Stomach (tissue), 9 donors: Measurements from ENCODE around the gene CREM. TPM values are rescaled to one million over a fixed set of nuclear protein-coding genes. Genes with fewer than 3 reads are reported as not detected.

Experiments
- DNase-seq, 2 donors: peaks; one replicate each; pipeline versions ENCODE4 v3.0.0 to v3.0.0-alpha.2; 2013 to 2019
- H3K27ac ChIP-seq, 5 donors: fragments of 200-600 bp in 4 of 5; sonication (generic) in 4 of 5; one replicate each; pipeline ENCODE4 v1.5.1; 2013 to 2019; ENCODE audit warnings: mild to moderate bottlenecking in 1 of 5, moderate library complexity in 1 of 5
- H3K27me3 ChIP-seq, 3 donors: fragments of 200-600 bp; sonication (generic); one replicate each; pipeline ENCODE4 v1.5.1; 2017 to 2019; ENCODE audit warnings: mixed run types in 1 of 3
- H3K36me3 ChIP-seq, 4 donors: fragments of 200-600 bp; sonication (generic); 1 replicate in 3 of 4; 2 replicates in 1 of 4; pipeline ENCODE4 v1.5.1; 2016 to 2019
- H3K4me1 ChIP-seq, 4 donors: fragments of 200-600 bp; sonication (generic); one replicate each; pipeline ENCODE4 v1.5.1; 2016 to 2019
- H3K4me3 ChIP-seq, 4 donors: fragments of 200-600 bp; sonication (generic) in 3 of 4; one replicate each; pipeline ENCODE4 v1.5.1; 2016 to 2019; ENCODE audit warnings: mild to moderate bottlenecking in 1 of 4
- H3K9me3 ChIP-seq, 4 donors: fragments of 200-600 bp; sonication (generic); one replicate each; pipeline ENCODE4 v1.5.1; 2016 to 2019
- CTCF ChIP-seq, 7 experiments: fragments of 450-650 bp in 4 of 7; fragments of 200-600 bp in 3 of 7; sonication (generic) in 3 of 7; IDR thresholded peaks; one replicate each; pipeline ENCODE4 v1.5.1; 2016 to 2019; ENCODE audit warnings: antibody characterized with exemption in 7 of 7, control low read depth in 2 of 7, mild to moderate bottlenecking in 1 of 7
- EP300 ChIP-seq: sonication (generic); formaldehyde crosslinking; IDR thresholded peaks from one replicate; pipeline ENCODE4 v1.6.1; 2017; ENCODE audit warnings: antibody characterized with exemption
- POLR2A ChIP-seq, 4 donors: fragments of 450-650 bp; IDR thresholded peaks; one replicate each; pipeline ENCODE4 v1.6.1; 2016; ENCODE audit warnings: antibody characterized with exemption in 4 of 4, control low read depth in 2 of 4, mild to moderate bottlenecking in 1 of 4, moderate library complexity in 1 of 4
- POLR2AphosphoS5 ChIP-seq, 3 donors: sonication (generic); formaldehyde crosslinking; IDR thresholded peaks; one replicate each; pipeline ENCODE4 v1.6.1; 2016; ENCODE audit warnings: antibody characterized with exemption in 3 of 3
- WGBS, 5 donors: extraction: QIAGEN DNeasy Blood & Tissue Kit in 3 of 5; methylation state at CpG; one replicate each; pipeline versions ENCODE4 v1.1.5 to v1.1.7; 2013 to 2018; 5-methylcytosine and 5-hydroxymethylcytosine counted together
- intact Hi-C: fragments of 100-400 bp; cut with DNase I; formaldehyde crosslinking; loops from one replicate; pipeline ENCODE4 v1.15.1; 2023; ENCODE audit warnings: low total_unique reads
- polyA plus RNA-seq, 3 donors: library from polyadenylated mRNA; stranded (reverse); fragments of 200-250 nt; gene quantifications; one replicate each; pipeline ENCODE4 v1.2.3, GENCODE V29; 2013
- total RNA-seq, 5 donors: library from RNA; depleted of rRNA; stranded (reverse); fragments of >200 nt; gene quantifications; one replicate each; pipeline versions ENCODE4 v1.1.0 to v1.2.3, GENCODE V29; 2014 to 2016
- donor health status: healthy with polysubstance abuse.
- donor health status: Bipolar disorder and iron deficiency.
- donor health status: healthy.

CREM gene
- total and polyA plus RNA-seq, 8 donors: 9.6 to 67.8 (median 32.7) TPM

GRCh38 chr10:35136263-35136815 is 9.7 kb downstream of the CREM start:
- Histone ChIP-seq H3K27me3 (no peaks in the 10 kb centered on the region), H3K4me1 (peaks cover 0 to 17% (median 5%) of the 10 kb centered on the region in 4 donors), H3K9me3 (no peaks in the 10 kb centered on the region), H3K36me3 (no peaks in the 10 kb centered on the region), H3K27ac (no peak overlapping the region), H3K4me3 (no peak overlapping the region)
- DNase-seq: no peak
- WGBS, 5 donors: 79 to 88% (median 86%) methylated on average over 4 of the region's 4 CpGs
- TF ChIP-seq POLR2AphosphoS5 (IDR thresholded peaks at IDR 0.05) (no peak), EP300 (no peak), CTCF (IDR thresholded peaks at IDR 0.05) (no peak), POLR2A (IDR thresholded peaks at IDR 0.05) (no peak)
- intact Hi-C loops: no loop called here

GRCh38 chr10:35140126-35140525 is 13.5 kb downstream of the CREM start:
- DNase-seq: no peak
- intact Hi-C loops: no loop called here
- no peaks in the 10 kb centered on the region for H3K36me3 ChIP-seq
- no peaks in the 10 kb centered on the region for H3K9me3 ChIP-seq
- no peaks in the 10 kb centered on the region for H3K4me1 ChIP-seq
- whole genome bisulfite sequencing, 5 donors: 86 to 88% (median 87%) methylated on average over 6 of the region's 6 CpGs
- no peak overlapping the region for H3K27ac ChIP-seq
- H3K27me3 ChIP-seq: no peaks in the 10 kb centered on the region
- no peak overlapping the region for H3K4me3 ChIP-seq
- TF ChIP-seq EP300 (no peak), CTCF (IDR thresholded peaks at IDR 0.05) (no peak), POLR2A (IDR thresholded peaks at IDR 0.05) (no peak), POLR2AphosphoS5 (IDR thresholded peaks at IDR 0.05) (no peak)

- DNase-seq: no peak
- 32 to 44% (median 40%) methylated on average over 3 of the region's 3 CpGs for WGBS, 5 donors
- intact Hi-C loops: no loop called here
These were observed 14.1 kb downstream of the CREM start for GRCh38 chr10:35140727-35141126.

GRCh38 chr10:35150308-35150707 is 23.7 kb downstream of the CREM start:
- WGBS, 5 donors: 81 to 97% (median 86%) methylated on average over 6 of the region's 6 CpGs
- peaks cover 0 to 4% (median 0%) of the 10 kb centered on the region in 4 donors for H3K36me3 ChIP-seq
- intact Hi-C loops: no loop called here
- no peaks in the 10 kb centered on the region for H3K27me3 ChIP-seq
- TF ChIP-seq POLR2A (IDR thresholded peaks at IDR 0.05) (no peak), CTCF (IDR thresholded peaks at IDR 0.05) (no peak), EP300 (no peak), POLR2AphosphoS5 (IDR thresholded peaks at IDR 0.05) (no peak)
- peak overlapping the region in 2 of 5 donors; percentile 1 to 9 for H3K27ac ChIP-seq
- DNase-seq: peak in 1 of 2 donors; percentile 42
- peaks cover 0 to 22% (median 12%) of the 10 kb centered on the region in 4 donors for H3K4me1 ChIP-seq
- no peak overlapping the region for H3K4me3 ChIP-seq
- no peaks in the 10 kb centered on the region for H3K9me3 ChIP-seq

More at GRCh38 chr10:35140727-35141126, 14.1 kb downstream of the CREM start:
- Histone ChIP-seq H3K4me1 (no peaks in the 10 kb centered on the region), H3K4me3 (no peak overlapping the region), H3K36me3 (no peaks in the 10 kb centered on the region), H3K9me3 (no peaks in the 10 kb centered on the region), H3K27ac (no peak overlapping the region), H3K27me3 (no peaks in the 10 kb centered on the region)
- TF ChIP-seq POLR2A (IDR thresholded peaks at IDR 0.05) (no peak), POLR2AphosphoS5 (IDR thresholded peaks at IDR 0.05) (peak in 1 of 3 donors; percentile 19)

GRCh38 chr10:35152992-35153391 is 26.3 kb downstream of the CREM start:
- TF ChIP-seq POLR2A (IDR thresholded peaks at IDR 0.05) (no peak), POLR2AphosphoS5 (IDR thresholded peaks at IDR 0.05) (no peak), CTCF (IDR thresholded peaks at IDR 0.05) (no peak), EP300 (no peak)
- intact Hi-C loops: no loop called here
- WGBS, 5 donors: 93 to 98% (median 95%) methylated on average over 3 of the region's 3 CpGs

More at GRCh38 chr10:35152992-35153391, 26.3 kb downstream of the CREM start:
- Histone ChIP-seq H3K4me3 (no peak overlapping the region), H3K27ac (no peak overlapping the region), H3K27me3 (no peaks in the 10 kb centered on the region), H3K9me3 (no peaks in the 10 kb centered on the region), H3K4me1 (peaks cover 0 to 22% (median 12%) of the 10 kb centered on the region in 4 donors), H3K36me3 (peaks cover 0 to 4% (median 0%) of the 10 kb centered on the region in 4 donors)
- DNase-seq: no peak
